BE2C (cell line): Measurements from ENCODE around the gene PREX1.

Experiments used
- DNase-seq: peaks from one replicate; pipeline ENCODE4 v3.0.0-alpha.2; 2020
- H3K27me3 ChIP-seq: fragments of 250-450 bp; sonication (Bioruptor Pico); 2 replicates; pipeline ENCODE4 v1.5.1; 2020; ENCODE audit warnings: mild to moderate bottlenecking
- H3K36me3 ChIP-seq: fragments of 250-450 bp; sonication (Bioruptor Pico); 2 replicates; pipeline ENCODE4 v1.5.1; 2020; ENCODE audit warnings: mild to moderate bottlenecking
- H3K4me1 ChIP-seq: fragments of 250-450 bp; sonication (Bioruptor Pico); 2 replicates; pipeline ENCODE4 v1.5.1; 2020
- H3K4me3 ChIP-seq: 2 replicates; pipeline ENCODE4 v1.5.1; 2011; ENCODE audit warnings: low read depth, low read length
- H3K9me3 ChIP-seq: fragments of 250-450 bp; sonication (Bioruptor Pico); 2 replicates; pipeline ENCODE4 v1.5.1; 2020
- TF ChIP-seq, protein P1 (sequence below): IDR thresholded peaks from 2 replicates; pipeline ENCODE4 v1.5.1; 2012; ENCODE audit warnings: mild to moderate bottlenecking, low read depth, low read length

The PREX1 gene

DNA sequence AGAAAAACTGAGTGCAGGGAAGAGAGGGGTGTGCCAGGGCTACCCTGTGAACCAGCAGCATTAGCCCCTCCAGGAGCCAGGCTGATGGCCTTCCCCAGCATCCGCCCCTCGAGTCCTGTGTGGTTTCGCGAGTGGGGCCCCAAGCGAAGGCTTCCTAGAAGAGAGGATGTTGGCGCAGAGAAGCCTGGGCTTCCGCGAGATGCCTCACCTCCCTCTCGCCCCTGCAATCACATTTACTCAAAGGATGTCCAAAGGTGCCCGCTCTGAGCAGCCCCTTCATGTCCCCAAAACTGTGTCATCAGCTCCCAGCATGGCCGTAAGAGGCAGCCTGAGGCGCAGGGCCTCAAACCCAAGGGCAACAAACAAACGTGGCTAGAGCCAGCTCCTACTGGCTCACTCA, 111.7 kb downstream of the PREX1 start:
- H3K4me1 ChIP-seq = no peaks in the 10 kb centered on the region
- no peaks in the 10 kb centered on the region for H3K9me3 ChIP-seq

DNA sequence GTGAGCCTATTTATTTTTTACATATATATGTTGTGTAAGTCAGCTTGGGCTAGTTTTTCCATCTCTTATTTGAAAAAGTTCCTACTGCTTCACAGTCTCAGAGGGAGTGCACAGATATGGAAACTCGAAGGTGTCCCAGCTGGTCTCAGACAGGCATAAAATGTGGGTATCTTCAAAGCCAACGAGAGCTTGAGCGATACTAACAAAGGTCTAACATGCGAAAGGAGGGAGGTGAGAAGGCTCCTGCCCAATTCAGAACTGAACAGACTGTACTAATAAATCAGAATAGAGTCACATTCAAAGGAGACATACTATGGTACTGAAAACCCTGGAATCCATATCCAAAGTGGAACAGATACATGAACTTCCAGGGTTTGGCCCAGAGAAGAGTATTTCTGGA, 113.0 kb downstream of the PREX1 start:
- Histone ChIP-seq H3K9me3 (no peaks in the 10 kb centered on the region), H3K27me3 (no peaks in the 10 kb centered on the region), H3K36me3 (no peaks in the 10 kb centered on the region), H3K4me1 (no peaks in the 10 kb centered on the region), H3K4me3 (no peak overlapping the region)
- TF ChIP-seq, protein P1, sequence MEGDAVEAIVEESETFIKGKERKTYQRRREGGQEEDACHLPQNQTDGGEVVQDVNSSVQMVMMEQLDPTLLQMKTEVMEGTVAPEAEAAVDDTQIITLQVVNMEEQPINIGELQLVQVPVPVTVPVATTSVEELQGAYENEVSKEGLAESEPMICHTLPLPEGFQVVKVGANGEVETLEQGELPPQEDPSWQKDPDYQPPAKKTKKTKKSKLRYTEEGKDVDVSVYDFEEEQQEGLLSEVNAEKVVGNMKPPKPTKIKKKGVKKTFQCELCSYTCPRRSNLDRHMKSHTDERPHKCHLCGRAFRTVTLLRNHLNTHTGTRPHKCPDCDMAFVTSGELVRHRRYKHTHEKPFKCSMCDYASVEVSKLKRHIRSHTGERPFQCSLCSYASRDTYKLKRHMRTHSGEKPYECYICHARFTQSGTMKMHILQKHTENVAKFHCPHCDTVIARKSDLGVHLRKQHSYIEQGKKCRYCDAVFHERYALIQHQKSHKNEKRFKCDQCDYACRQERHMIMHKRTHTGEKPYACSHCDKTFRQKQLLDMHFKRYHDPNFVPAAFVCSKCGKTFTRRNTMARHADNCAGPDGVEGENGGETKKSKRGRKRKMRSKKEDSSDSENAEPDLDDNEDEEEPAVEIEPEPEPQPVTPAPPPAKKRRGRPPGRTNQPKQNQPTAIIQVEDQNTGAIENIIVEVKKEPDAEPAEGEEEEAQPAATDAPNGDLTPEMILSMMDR = no peak
- DNase-seq = no peak

More for the DNA sequence above, 111.7 kb downstream of the PREX1 start:
- DNase-seq = no peak
- TF ChIP-seq, protein P1 = no peak
- no peak overlapping the region for H3K4me3 ChIP-seq
- H3K36me3 ChIP-seq = no peaks in the 10 kb centered on the region
- no peaks in the 10 kb centered on the region for H3K27me3 ChIP-seq

DNA sequence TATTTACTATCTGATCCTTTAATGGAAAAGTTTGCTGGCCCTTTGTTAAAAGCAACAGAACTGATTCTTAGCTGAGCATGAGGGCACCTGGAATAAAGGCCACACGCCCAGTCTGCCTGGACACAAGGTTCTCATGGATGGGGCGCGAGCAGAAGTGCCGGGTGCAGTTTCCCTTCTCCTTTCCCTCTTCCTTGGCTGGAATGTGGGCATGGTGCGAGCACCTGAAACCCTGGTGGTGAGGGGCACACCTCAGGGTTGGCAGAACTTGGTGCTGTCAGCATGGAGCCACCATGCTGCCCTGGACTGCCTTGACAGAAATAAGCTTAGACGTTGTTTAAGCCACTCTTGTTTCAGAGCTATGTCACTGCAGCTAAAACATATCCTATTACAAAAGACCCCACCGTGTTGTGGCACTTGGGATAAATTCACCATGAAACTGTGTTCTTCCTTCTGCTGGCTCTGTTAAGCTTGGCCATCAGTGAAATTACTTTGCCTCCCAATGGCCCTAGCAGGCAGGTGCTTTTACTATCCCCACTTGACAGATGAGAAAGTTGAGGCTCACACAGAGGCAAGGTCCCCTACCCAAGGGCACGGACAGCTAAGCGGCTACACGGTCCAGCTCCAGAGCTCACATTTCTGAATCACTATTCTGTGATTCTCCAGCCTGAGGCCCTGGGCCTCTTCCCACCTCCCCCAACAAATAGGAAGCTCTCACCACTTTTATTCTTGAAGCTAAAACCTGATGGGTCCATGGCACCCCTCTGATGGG, 115.9 kb downstream of the PREX1 start:
- Histone ChIP-seq H3K36me3 (no peaks in the 10 kb centered on the region), H3K4me1 (no peaks in the 10 kb centered on the region), H3K27me3 (no peaks in the 10 kb centered on the region), H3K9me3 (no peaks in the 10 kb centered on the region), H3K4me3 (no peak overlapping the region)
- TF ChIP-seq, protein P1 = no peak
- DNase-seq = no peak

DNA sequence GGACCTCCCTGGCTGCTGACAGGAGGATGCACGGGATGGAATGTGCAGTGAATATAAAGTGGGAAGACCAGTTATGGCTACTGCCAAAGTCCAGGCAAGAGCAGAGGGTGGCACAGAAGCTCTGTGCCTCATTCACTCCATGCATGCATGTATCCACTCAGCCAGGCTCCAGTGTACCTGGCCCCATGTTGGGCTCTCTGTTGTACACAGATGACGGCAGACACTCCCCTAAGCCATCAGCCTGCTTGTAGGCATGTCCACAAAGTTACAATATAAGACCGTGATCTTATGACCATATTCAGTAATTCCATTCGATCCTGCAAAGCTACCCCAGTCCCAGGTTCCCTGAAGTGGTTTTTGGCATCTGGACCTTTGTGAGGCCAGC, 116.8 kb downstream of the PREX1 start:
- H3K4me1 ChIP-seq = no peaks in the 10 kb centered on the region
- H3K9me3 ChIP-seq = no peaks in the 10 kb centered on the region
- DNase-seq = no peak
- TF ChIP-seq, protein P1 = no peak
- H3K36me3 ChIP-seq = no peaks in the 10 kb centered on the region
- H3K4me3 ChIP-seq = no peak overlapping the region
- no peaks in the 10 kb centered on the region for H3K27me3 ChIP-seq

DNA sequence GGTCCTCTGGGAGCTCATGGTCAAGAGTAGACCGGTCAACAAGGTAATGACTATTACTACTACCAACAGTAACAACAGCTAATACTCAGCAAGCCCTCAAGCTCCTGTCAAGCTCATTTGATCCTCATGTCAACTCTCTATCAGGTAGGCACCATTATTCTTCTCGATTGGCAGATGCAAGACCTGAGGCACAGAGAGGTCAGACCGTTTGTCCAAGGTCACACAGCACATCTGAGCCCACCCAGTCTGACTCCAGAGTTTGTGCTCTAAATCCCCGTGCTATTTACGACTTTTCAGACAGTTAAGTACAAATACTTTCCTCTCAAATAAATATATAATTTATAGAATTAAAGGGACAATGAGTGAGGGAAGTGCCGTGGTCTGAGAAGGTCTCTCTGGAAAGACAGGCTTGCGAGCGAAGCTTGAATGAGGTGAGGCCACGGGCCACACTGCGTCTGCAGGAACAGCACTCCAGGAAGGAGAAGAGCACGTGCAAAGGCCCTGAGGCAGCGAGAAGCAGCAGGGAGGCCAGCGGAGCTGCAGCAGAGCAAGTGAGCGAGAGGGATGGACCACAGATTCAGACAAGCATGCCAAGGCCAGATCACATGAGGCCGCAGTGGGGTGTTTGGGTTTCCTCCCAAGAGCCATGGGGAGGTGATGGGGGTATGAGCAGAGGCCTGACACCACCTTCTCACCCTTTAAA, 117.3 kb downstream of the PREX1 start:
- no peaks in the 10 kb centered on the region for H3K27me3 ChIP-seq
- no peaks in the 10 kb centered on the region for H3K4me1 ChIP-seq
- no peaks in the 10 kb centered on the region for H3K9me3 ChIP-seq
- TF ChIP-seq, protein P1 = no peak
- no peak for DNase-seq
- no peak overlapping the region for H3K4me3 ChIP-seq
- H3K36me3 ChIP-seq = no peaks in the 10 kb centered on the region

DNA sequence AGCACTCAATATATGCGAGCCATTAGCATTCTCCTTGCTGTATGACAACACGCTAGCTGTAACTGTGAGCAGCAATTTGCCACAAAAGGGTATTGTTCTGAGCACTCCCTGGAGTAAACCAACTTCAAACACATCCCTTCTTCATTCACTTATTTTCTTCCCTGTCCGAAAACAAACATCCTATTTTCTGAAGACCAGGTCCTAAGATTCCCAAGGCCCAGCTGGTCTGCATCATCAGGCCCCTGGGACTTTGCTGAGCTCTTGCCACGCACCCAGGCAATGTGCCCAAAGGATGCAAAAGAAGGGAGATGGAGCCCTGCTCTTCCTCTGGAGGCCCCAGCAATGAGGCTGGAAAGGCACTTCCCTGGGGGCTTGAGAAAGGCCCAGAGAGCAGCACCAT, 118.1 kb downstream of the PREX1 start:
- Histone ChIP-seq H3K9me3 (no peaks in the 10 kb centered on the region), H3K27me3 (no peaks in the 10 kb centered on the region), H3K36me3 (no peaks in the 10 kb centered on the region), H3K4me3 (no peak overlapping the region), H3K4me1 (peaks cover 3% of the 10 kb centered on the region; the same call in 1 of the 2 replicates)
- DNase-seq = no peak
- TF ChIP-seq, protein P1 = no peak
